HG02610 (cell line): ENCODE results near the gene MAK.
"Not testable (repeated sequence)": the region's sequence is repeated elsewhere in the genome, so short reads cannot be mapped to it uniquely, and the experiment has no call there.

Experiments used
- ATAC-seq: cut with Tn5 transposase; IDR thresholded peaks from one replicate; pipeline ENCODE4 v1.9.1; 2021; ENCODE audit warnings: mild to moderate bottlenecking, moderate library complexity; ENCODE audit not compliant: unreplicated experiment

Gene MAK

GRCh38 chr6:10733151-10733715, 105.1 kb downstream of the MAK start:
- ATAC-seq: no peak

- no peak for ATAC-seq
Observed at GRCh38 chr6:10730254-10730653, 108.1 kb downstream of the MAK start.

GRCh38 chr6:10725716-10726115, 112.6 kb downstream of the MAK start:
- no peak for ATAC-seq

- no peak for ATAC-seq
Observed at GRCh38 chr6:10725044-10725443, 113.3 kb downstream of the MAK start.

GRCh38 chr6:10723567-10723881, 114.8 kb downstream of the MAK start:
- no peak for ATAC-seq

GRCh38 chr6:10722820-10723566, 115.3 kb downstream of the MAK start, which contains the start of gene TMEM14C:
TMEM14C (plus strand) TSS chr6:10723070; CDS start chr6:10724614, 1,544 bp downstream.
- ATAC-seq: peak; percentile 97

GRCh38 chr6:10722570-10722819, 115.8 kb downstream of the MAK start:
- ATAC-seq: no peak

- ATAC-seq: no peak
Observed at GRCh38 chr6:10721850-10722569, 116.3 kb downstream of the MAK start.

- not testable (repeated sequence) for ATAC-seq
Observed at GRCh38 chr6:10720960-10721849, 117.1 kb downstream of the MAK start.

GRCh38 chr6:10720265-10720959, 117.9 kb downstream of the MAK start:
- peak; percentile 33 for ATAC-seq

- no peak for ATAC-seq
Observed at GRCh38 chr6:10719964-10720264, 118.4 kb downstream of the MAK start.

- no peak for ATAC-seq
Observed at GRCh38 chr6:10719296-10719963, 118.9 kb downstream of the MAK start.

- ATAC-seq: no peak
Observed at GRCh38 chr6:10713962-10714361, 124.4 kb downstream of the MAK start.
